Prostate gland (tissue), 2 donors: ENCODE measurements around the gene SPINK7.

Experiments used
- POLR2AphosphoS5 ChIP-seq: sonication (generic); formaldehyde crosslinking; IDR thresholded peaks from one replicate; pipeline ENCODE4 v1.6.1; 2017; ENCODE audit warnings: antibody characterized with exemption
- TF ChIP-seq, protein P1 (sequence below), 4 experiments: fragments of 200-600 bp in 2 of 4; fragments of 450-650 bp in 2 of 4; sonication (generic) in 2 of 4; IDR thresholded peaks; 1 replicate in 3 of 4; 2 replicates in 1 of 4; pipeline ENCODE4 v1.5.1; 2016 to 2019; ENCODE audit warnings: antibody characterized with exemption in 4 of 4, mild to moderate bottlenecking in 2 of 4, moderate library complexity in 2 of 4

- TF ChIP-seq, protein P1, sequence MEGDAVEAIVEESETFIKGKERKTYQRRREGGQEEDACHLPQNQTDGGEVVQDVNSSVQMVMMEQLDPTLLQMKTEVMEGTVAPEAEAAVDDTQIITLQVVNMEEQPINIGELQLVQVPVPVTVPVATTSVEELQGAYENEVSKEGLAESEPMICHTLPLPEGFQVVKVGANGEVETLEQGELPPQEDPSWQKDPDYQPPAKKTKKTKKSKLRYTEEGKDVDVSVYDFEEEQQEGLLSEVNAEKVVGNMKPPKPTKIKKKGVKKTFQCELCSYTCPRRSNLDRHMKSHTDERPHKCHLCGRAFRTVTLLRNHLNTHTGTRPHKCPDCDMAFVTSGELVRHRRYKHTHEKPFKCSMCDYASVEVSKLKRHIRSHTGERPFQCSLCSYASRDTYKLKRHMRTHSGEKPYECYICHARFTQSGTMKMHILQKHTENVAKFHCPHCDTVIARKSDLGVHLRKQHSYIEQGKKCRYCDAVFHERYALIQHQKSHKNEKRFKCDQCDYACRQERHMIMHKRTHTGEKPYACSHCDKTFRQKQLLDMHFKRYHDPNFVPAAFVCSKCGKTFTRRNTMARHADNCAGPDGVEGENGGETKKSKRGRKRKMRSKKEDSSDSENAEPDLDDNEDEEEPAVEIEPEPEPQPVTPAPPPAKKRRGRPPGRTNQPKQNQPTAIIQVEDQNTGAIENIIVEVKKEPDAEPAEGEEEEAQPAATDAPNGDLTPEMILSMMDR (IDR thresholded peaks at IDR 0.05) = peak in 3 of 4 experiments; percentile 6 to 52 (median 45)
- TF ChIP-seq POLR2AphosphoS5 = no peak
These were observed 21.7 kb upstream of the SPINK7 start for GRCh38 chr5:148290271-148291195.
